Prostate gland (tissue), 2 donors: ENCODE data around the gene ATF6B. TPM values are rescaled to one million over a fixed set of nuclear protein-coding genes. Genes with fewer than 3 reads are reported as not detected.
"Not testable (repeated sequence)": the region's sequence is repeated elsewhere in the genome, so short reads cannot be mapped to it uniquely, and the experiment has no call there.

ENCODE experiments used
- DNase-seq: peaks from one replicate; pipeline ENCODE4 v3.0.0-alpha.2; 2019; ENCODE audit warnings: low spot score
- H3K27ac ChIP-seq, 2 donors: fragments of 200-600 bp; sonication (generic); 2 replicates each; pipeline ENCODE4 v1.5.1; 2017 to 2019
- H3K27me3 ChIP-seq: fragments of 200-600 bp; sonication (generic); replicated peaks from 2 replicates; pipeline ENCODE4 v1.5.1; 2019; ENCODE audit not compliant: insufficient read depth
- H3K36me3 ChIP-seq, 2 donors: fragments of 200-600 bp; sonication (generic); 1 replicate in 1 of 2; 2 replicates in 1 of 2; pipeline versions ENCODE4 v1.5.1 to v1.8.1; 2017 to 2019
- H3K4me1 ChIP-seq: fragments of 200-600 bp; sonication (generic); replicated peaks from 2 replicates; pipeline ENCODE4 v1.5.1; 2019
- H3K4me3 ChIP-seq, 2 donors: fragments of 200-600 bp; sonication (generic); 2 replicates each; pipeline ENCODE4 v1.5.1; 2017 to 2019
- H3K9me3 ChIP-seq: fragments of 200-600 bp; sonication (generic); 2 replicates; pipeline ENCODE4 v1.5.1; 2017
- POLR2A ChIP-seq: fragments of 450-650 bp; IDR thresholded peaks from one replicate; pipeline ENCODE4 v1.6.1; 2016; ENCODE audit warnings: antibody characterized with exemption, mild to moderate bottlenecking
- POLR2AphosphoS5 ChIP-seq: sonication (generic); formaldehyde crosslinking; IDR thresholded peaks from one replicate; pipeline ENCODE4 v1.6.1; 2017; ENCODE audit warnings: antibody characterized with exemption
- WGBS: methylation state at CpG from one replicate; pipeline ENCODE4 v1.1.5; 2018; 5-methylcytosine and 5-hydroxymethylcytosine counted together
- intact Hi-C: fragments of 100-400 bp; cut with DNase I; formaldehyde crosslinking; loops from one replicate; pipeline ENCODE4 v1.14.2; 2022
- total RNA-seq, 2 donors: library from RNA; depleted of rRNA; stranded (reverse); fragments of >200 nt; gene quantifications; one replicate each; pipeline ENCODE4 v1.1.0, GENCODE V29; 2016
- TF ChIP-seq, protein P1 (sequence below), 4 experiments: fragments of 200-600 bp in 2 of 4; fragments of 450-650 bp in 2 of 4; sonication (generic) in 2 of 4; IDR thresholded peaks; 1 replicate in 3 of 4; 2 replicates in 1 of 4; pipeline ENCODE4 v1.5.1; 2016 to 2019; ENCODE audit warnings: antibody characterized with exemption in 4 of 4, mild to moderate bottlenecking in 2 of 4, moderate library complexity in 2 of 4

Gene ATF6B
- total RNA-seq, 2 donors from 2014 or later = 70.6 to 132 TPM

DNA sequence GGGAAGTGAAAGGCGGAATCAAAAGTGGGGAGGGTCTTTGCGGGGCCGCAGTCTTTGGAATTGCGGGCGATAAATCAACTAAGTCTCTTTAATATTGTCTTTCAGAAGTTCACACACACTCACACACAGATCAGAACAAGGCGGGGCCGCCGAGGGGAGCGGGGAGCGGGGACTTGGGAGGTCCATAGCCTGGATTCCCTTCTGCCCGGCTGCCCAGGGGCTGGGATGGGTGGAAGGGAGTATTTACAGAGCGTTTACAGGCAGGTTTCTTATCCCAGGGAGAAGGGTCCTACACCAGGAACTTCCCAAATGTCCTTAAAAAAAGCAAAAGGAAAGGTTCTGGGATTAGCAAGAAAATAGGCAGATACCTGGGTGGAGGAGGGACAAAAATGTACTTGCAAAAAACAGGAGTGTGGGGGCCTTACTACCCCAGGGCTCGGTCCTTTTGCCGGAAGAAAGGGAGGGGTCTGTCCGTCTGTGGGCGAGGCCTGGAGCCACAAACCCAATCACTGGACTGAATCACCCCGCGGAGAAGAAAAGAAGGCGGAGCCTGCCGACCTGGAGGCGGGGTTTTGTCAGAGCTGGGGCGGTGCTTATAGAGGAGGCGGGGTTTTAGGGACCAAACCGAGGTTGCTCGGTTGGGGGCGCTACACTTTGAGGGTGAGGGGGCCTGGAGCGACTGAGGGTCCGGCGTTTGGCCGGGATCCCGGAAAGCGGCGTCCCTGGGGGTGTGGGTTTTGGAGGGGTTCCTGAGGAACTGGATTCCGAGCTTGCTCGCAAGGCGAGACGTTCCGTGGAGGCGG, 20.4 kb upstream of the ATF6B start:
- H3K27ac ChIP-seq = no peak overlapping the region
- H3K36me3 ChIP-seq = no peaks in the 10 kb centered on the region
- TF ChIP-seq, protein P1, sequence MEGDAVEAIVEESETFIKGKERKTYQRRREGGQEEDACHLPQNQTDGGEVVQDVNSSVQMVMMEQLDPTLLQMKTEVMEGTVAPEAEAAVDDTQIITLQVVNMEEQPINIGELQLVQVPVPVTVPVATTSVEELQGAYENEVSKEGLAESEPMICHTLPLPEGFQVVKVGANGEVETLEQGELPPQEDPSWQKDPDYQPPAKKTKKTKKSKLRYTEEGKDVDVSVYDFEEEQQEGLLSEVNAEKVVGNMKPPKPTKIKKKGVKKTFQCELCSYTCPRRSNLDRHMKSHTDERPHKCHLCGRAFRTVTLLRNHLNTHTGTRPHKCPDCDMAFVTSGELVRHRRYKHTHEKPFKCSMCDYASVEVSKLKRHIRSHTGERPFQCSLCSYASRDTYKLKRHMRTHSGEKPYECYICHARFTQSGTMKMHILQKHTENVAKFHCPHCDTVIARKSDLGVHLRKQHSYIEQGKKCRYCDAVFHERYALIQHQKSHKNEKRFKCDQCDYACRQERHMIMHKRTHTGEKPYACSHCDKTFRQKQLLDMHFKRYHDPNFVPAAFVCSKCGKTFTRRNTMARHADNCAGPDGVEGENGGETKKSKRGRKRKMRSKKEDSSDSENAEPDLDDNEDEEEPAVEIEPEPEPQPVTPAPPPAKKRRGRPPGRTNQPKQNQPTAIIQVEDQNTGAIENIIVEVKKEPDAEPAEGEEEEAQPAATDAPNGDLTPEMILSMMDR (IDR thresholded peaks at IDR 0.05) = peak in 2 of 4 experiments; percentile 9 to 34
- no peak for TF ChIP-seq POLR2A
- TF ChIP-seq POLR2AphosphoS5 = no peak
- no peaks in the 10 kb centered on the region for H3K27me3 ChIP-seq
- H3K9me3 ChIP-seq = no peaks in the 10 kb centered on the region
- intact Hi-C loops = no loop called here
- WGBS = 31% methylated on average over 39 of the region's 39 CpGs
- peaks cover 5% of the 10 kb centered on the region for H3K4me1 ChIP-seq
- peak overlapping the region in 1 of 2 donors; percentile 7 for H3K4me3 ChIP-seq
- DNase-seq = peak; percentile 34

- Histone ChIP-seq H3K27me3 (no peaks in the 10 kb centered on the region), H3K9me3 (no peaks in the 10 kb centered on the region), H3K4me3 (no peak overlapping the region), H3K27ac (no peak overlapping the region), H3K36me3 (no peaks in the 10 kb centered on the region), H3K4me1 (peaks cover 4% of the 10 kb centered on the region)
- TF ChIP-seq, protein P1 (IDR thresholded peaks at IDR 0.05) = no peak
- TF ChIP-seq POLR2A (no peak), POLR2AphosphoS5 (no peak)
- intact Hi-C loops = no loop called here
- 96% methylated on average over 4 of the region's 4 CpGs for WGBS
- no peak for DNase-seq
Measured at GRCh38 chr6:32147401-32148132, 19.5 kb upstream of the ATF6B start.

DNA sequence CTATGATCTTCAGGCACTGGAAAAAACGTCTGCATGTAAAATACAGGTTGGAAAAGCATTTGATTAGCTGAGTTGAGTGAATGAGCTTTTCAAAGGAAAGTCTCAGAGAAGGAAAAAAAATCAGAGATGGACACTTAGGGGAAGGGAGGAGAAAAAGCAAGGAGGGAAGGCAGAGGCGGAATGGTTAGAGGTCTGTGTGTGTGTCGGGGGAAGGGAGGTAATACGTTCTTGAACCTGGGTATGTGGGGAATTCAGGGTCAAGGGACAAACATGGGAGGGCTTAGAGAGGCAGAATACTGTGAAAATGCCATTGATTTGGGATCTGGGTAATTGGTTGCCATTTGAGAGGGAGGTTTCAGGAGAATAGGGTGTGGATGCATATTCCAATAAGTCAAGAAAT, 18.6 kb upstream of the ATF6B start:
- DNase-seq = no peak
- Histone ChIP-seq H3K27me3 (no peaks in the 10 kb centered on the region), H3K36me3 (no peaks in the 10 kb centered on the region), H3K27ac (no peak overlapping the region), H3K9me3 (no peaks in the 10 kb centered on the region), H3K4me1 (no peaks in the 10 kb centered on the region), H3K4me3 (no peak overlapping the region)
- TF ChIP-seq, protein P1 (IDR thresholded peaks at IDR 0.05) = no peak
- TF ChIP-seq POLR2A = no peak
- TF ChIP-seq POLR2AphosphoS5 = no peak
- WGBS = 39% methylated on average over 4 of the region's 4 CpGs
- intact Hi-C loops = no loop called here

- Histone ChIP-seq H3K4me1 (no peaks in the 10 kb centered on the region), H3K4me3 (no peak overlapping the region), H3K27ac (no peak overlapping the region), H3K9me3 (no peaks in the 10 kb centered on the region), H3K36me3 (no peaks in the 10 kb centered on the region), H3K27me3 (no peaks in the 10 kb centered on the region)
- no peak for DNase-seq
- 96% methylated on average over 1 of the region's 1 CpG for WGBS
- no peak for TF ChIP-seq POLR2AphosphoS5
- TF ChIP-seq, protein P1 (IDR thresholded peaks at IDR 0.05) = no peak
- no peak for TF ChIP-seq POLR2A
- intact Hi-C loops = no loop called here
Measured at GRCh38 chr6:32146287-32146686, 18.2 kb upstream of the ATF6B start.

DNA sequence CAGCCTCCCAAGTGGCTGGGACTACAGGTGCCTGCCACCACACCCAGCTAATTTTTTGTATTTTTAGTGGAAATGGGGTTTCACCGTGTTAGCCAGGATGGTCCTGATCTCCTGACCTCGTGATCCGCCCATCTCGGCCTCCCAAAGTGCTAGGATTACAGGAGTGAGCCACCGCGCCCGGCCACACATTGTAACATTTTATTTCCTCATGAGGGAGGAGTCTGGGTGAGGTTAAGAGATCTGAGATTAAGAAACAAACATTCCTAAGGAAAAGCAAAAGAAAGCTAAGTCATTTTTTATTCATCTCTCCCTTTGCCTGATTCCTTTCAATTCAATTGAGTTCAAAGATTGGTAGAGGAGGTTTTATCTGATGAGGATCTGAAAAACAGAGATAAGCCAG, 16.2 kb upstream of the ATF6B start:
- H3K4me1 ChIP-seq, H3K27ac ChIP-seq, H3K27me3 ChIP-seq, H3K4me3 ChIP-seq, H3K36me3 ChIP-seq, H3K9me3 ChIP-seq, DNase-seq, intact Hi-C loops: not testable (repeated sequence)
- 48% methylated on average over 7 of the region's 7 CpGs for WGBS
